ENCODE results near the gene PARP6. TPM values are rescaled to one million over a fixed set of nuclear protein-coding genes. Genes with fewer than 3 reads are reported as not detected.

The PARP6 gene
- total and polyA plus RNA-seq, 7 experiments from 2014 or later = 19.7 to 129 (median 124) TPM

DNA sequence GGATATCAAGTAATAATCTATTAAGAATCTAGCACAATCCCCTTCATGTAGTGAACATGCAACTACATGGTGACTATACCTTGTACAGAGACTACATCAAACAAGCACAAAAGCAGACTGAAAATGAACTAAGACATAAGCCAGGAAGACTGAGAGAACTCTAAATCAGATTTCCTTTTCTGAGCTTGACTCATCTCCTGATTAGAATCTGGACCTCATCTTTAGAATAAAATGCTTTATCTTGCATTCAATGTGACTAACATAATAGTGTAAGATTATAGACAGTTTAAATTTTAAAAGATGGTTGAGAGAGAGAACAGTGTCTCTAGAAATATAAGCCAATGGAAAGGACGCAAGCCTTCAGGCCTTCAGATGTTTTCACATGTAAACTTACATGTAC is 23.8 kb downstream of the PARP6 start:
- intact Hi-C loops (cut with micrococcal nuclease) = no loop called here
- ChIA-PET POLR2A (no interaction called here), CTCF (no interaction called here)
- Mint-ChIP-seq H3K4me3 (no peak overlapping the region), H3K4me1 (peaks cover 0 to 11% (median 0%) of the 10 kb centered on the region in 7 donors), H3K27me3 (no peaks in the 10 kb centered on the region), H3K27ac (peak overlapping the region in 2 of 9 donors; percentile 25 to 44), H3K36me3 (peaks cover 20 to 50% (median 23%) of the 10 kb centered on the region in 5 donors), H3K9me3 (no peaks in the 10 kb centered on the region)
- Histone ChIP-seq H3K36me3 (ENCODE audit: control insufficient read depth in 2 of 3, insufficient read depth in 3 of 3, low read length in 3 of 3) (peaks cover 4 to 61% (median 6%) of the 10 kb centered on the region in 3 experiments), H3K9me3 (ENCODE audit: control insufficient read depth in 2 of 3, low read length in 3 of 3) (no peaks in the 10 kb centered on the region), H3K27ac (ENCODE audit: low read depth, low read length) (no peak overlapping the region), H3K27me3 (ENCODE audit: control insufficient read depth in 2 of 2, insufficient read depth in 2 of 2, low read length in 2 of 2) (no peaks in the 10 kb centered on the region), H3K4me3 (ENCODE audit: low read length) (no peak overlapping the region), H3K4me1 (ENCODE audit: control insufficient read depth in 2 of 2, insufficient read depth in 2 of 2, low read length in 2 of 2) (no peaks in the 10 kb centered on the region)
- ATAC-seq = no peak
- DNase-seq = no peak

DNA sequence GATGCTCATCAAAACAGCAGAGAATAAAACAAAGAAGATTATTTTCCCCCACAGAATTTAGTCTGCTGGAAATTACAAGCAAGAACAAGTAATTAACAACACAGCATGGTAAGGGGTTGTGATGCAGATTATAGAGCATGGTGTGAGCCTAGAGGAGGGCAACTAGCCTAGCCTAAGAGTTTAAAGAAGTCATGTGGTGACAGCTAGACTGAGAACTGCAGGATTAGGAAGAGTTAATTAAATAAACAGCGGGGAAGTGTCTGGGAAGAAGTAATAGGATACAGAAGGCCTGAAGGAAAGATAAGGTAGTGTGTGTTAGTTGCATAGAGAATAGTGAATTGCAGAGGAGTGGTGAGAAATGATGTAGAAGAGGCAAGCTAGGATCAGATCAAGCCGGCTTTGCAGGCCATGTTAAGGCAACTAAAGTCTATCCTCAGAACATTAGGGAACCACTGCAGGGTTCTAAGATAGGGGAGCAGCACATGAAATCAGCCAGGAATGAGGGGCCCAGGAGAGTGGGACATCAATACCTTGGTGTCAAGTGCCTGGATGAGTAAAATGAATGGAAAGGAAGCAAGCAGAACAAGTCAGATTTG is 29.5 kb downstream of the PARP6 start:
- peaks cover 4 to 37% (median 18%) of the 10 kb centered on the region in 5 donors for H3K36me3 Mint-ChIP-seq
- no peaks in the 10 kb centered on the region for H3K9me3 ChIP-seq (ENCODE audit: control insufficient read depth in 2 of 3, low read length in 3 of 3)
- DNase-seq (no peak), ATAC-seq (no peak)
- H3K27ac Mint-ChIP-seq = peak overlapping the region in 6 of 9 donors; percentile 5 to 85 (median 48)
- no peak overlapping the region for H3K4me3 Mint-ChIP-seq
- H3K4me3 ChIP-seq (ENCODE audit: low read length) = no peak overlapping the region
- H3K27me3 Mint-ChIP-seq = no peaks in the 10 kb centered on the region
- POLR2A ChIA-PET = interaction anchor here (1.3 kb wide), 1 partner anchor 30 kb away, joined by 4 read pairs; no protein-coding TSS in a partner anchor
- H3K36me3 ChIP-seq (ENCODE audit: control insufficient read depth in 2 of 3, insufficient read depth in 3 of 3, low read length in 3 of 3) = peaks cover 0 to 49% (median 0%) of the 10 kb centered on the region in 3 experiments
- H3K4me1 ChIP-seq (ENCODE audit: control insufficient read depth in 2 of 2, insufficient read depth in 2 of 2, low read length in 2 of 2) = no peaks in the 10 kb centered on the region
- CTCF ChIA-PET = interaction anchor here (1.3 kb wide), 1 partner anchor 16 kb away, joined by 3 read pairs; no protein-coding TSS in a partner anchor
- peaks cover 0 to 19% (median 0%) of the 10 kb centered on the region in 7 donors for H3K4me1 Mint-ChIP-seq
- no peaks in the 10 kb centered on the region for H3K9me3 Mint-ChIP-seq
- intact Hi-C loops (cut with micrococcal nuclease) = no loop called here
- no peaks in the 10 kb centered on the region for H3K27me3 ChIP-seq (ENCODE audit: control insufficient read depth in 2 of 2, insufficient read depth in 2 of 2, low read length in 2 of 2)
- H3K27ac ChIP-seq (ENCODE audit: low read depth, low read length) = no peak overlapping the region

DNA sequence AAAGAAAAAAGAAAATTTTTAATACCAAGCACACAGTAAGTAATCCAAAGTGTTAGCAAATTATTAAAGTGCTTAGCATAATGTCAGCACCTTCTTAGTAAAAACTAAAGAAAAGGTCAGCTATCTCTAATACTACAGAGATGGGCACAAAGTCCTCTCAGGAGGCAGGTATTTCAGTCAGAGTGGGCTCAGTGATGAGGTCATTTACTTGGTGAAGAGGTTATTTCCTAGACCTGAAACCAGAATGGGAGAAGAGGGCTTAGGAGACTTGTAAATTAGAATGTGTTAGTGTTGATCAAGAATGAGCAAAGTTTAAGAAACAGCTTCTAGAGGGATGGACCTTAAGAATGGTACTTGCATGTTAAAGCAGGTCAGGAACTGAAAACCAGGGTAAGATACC is 32.7 kb downstream of the PARP6 start:
- H3K9me3 Mint-ChIP-seq = no peaks in the 10 kb centered on the region
- CTCF ChIA-PET = interaction anchor here (1.7 kb wide), 1 partner anchor 12 kb away, joined by 7 read pairs; no protein-coding TSS in a partner anchor
- no peak for ATAC-seq
- intact Hi-C loops (cut with micrococcal nuclease) = loop anchor here in 1 of 2 donors (10.0 kb wide), 1 partner anchor 445 kb away; the partner anchor contains the start of genes BBS4 and HIGD2B
- Histone ChIP-seq H3K4me1 (ENCODE audit: control insufficient read depth in 2 of 2, insufficient read depth in 2 of 2, low read length in 2 of 2) (peaks cover 0 to 11% of the 10 kb centered on the region in 2 donors), H3K9me3 (ENCODE audit: control insufficient read depth in 2 of 3, low read length in 3 of 3) (no peaks in the 10 kb centered on the region), H3K36me3 (ENCODE audit: control insufficient read depth in 2 of 3, insufficient read depth in 3 of 3, low read length in 3 of 3) (peaks cover 0 to 49% (median 0%) of the 10 kb centered on the region in 3 experiments), H3K27me3 (ENCODE audit: control insufficient read depth in 2 of 2, insufficient read depth in 2 of 2, low read length in 2 of 2) (no peaks in the 10 kb centered on the region), H3K4me3 (ENCODE audit: low read length) (no peak overlapping the region), H3K27ac (ENCODE audit: low read depth, low read length) (peak overlapping the region; percentile 32)
- H3K27me3 Mint-ChIP-seq = peaks cover 0 to 2% (median 0%) of the 10 kb centered on the region in 5 donors
- DNase-seq = no peak
- H3K27ac Mint-ChIP-seq = peak overlapping the region in 6 of 9 donors; percentile 28 to 82 (median 57)
- peaks cover 0 to 27% (median 12%) of the 10 kb centered on the region in 5 donors for H3K36me3 Mint-ChIP-seq
- peaks cover under 1 to 38% (median 15%) of the 10 kb centered on the region in 7 donors for H3K4me1 Mint-ChIP-seq
- POLR2A ChIA-PET = interaction anchor here (1.5 kb wide), 1 partner anchor 9 kb away, joined by 5 read pairs; the partner anchor contains the start of gene PKM
- H3K4me3 Mint-ChIP-seq = no peak overlapping the region

DNA sequence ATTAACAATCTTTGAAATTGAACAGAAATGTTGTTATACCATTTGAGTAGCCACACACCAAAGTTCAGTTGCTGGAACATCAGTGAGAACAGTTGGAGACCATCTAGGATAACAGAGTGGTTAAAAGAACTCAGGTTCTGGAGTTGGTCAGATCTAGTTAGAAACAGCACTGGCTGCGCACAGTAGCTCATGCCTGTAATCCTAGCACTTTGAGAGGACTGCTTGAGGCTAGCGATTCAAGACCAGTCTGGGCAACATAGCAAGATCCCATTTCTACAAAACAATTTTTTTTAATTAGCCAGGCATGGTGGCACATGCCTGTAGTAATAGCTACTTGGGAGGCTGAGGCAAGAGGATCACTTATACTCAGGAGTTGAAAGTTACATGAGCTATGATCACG is 33.8 kb downstream of the PARP6 start:
- ATAC-seq (no peak), DNase-seq (no peak)
- Mint-ChIP-seq H3K9me3 (no peaks in the 10 kb centered on the region), H3K4me3 (no peak overlapping the region), H3K36me3 (peaks cover 0 to 19% (median 12%) of the 10 kb centered on the region in 5 donors), H3K27me3 (peaks cover 0 to 2% (median 0%) of the 10 kb centered on the region in 5 donors), H3K27ac (no peak overlapping the region), H3K4me1 (peaks cover 8 to 33% (median 20%) of the 10 kb centered on the region in 7 donors)
- Histone ChIP-seq H3K36me3 (ENCODE audit: control insufficient read depth in 2 of 3, insufficient read depth in 3 of 3, low read length in 3 of 3) (peaks cover 0 to 38% (median 0%) of the 10 kb centered on the region in 3 experiments), H3K9me3 (ENCODE audit: control insufficient read depth in 2 of 3, low read length in 3 of 3) (no peaks in the 10 kb centered on the region), H3K4me1 (ENCODE audit: control insufficient read depth in 2 of 2, insufficient read depth in 2 of 2, low read length in 2 of 2) (peaks cover 0 to 11% of the 10 kb centered on the region in 2 donors), H3K4me3 (ENCODE audit: low read length) (no peak overlapping the region), H3K27me3 (ENCODE audit: control insufficient read depth in 2 of 2, insufficient read depth in 2 of 2, low read length in 2 of 2) (no peaks in the 10 kb centered on the region), H3K27ac (ENCODE audit: low read depth, low read length) (no peak overlapping the region)
- POLR2A ChIA-PET = interaction anchor here (0.9 to 1.5 kb wide), 2 partner anchors 8 to 12 kb away, joined by 3 to 5 read pairs; partner anchors contain the start of gene PKM
- CTCF ChIA-PET = interaction anchor here (1.7 kb wide), 1 partner anchor 11 kb away, joined by 7 read pairs; no protein-coding TSS in a partner anchor
- intact Hi-C loops (cut with micrococcal nuclease) = loop anchor here in 1 of 2 donors (10.0 kb wide), 1 partner anchor 446 kb away; the partner anchor contains the start of genes BBS4 and HIGD2B

DNA sequence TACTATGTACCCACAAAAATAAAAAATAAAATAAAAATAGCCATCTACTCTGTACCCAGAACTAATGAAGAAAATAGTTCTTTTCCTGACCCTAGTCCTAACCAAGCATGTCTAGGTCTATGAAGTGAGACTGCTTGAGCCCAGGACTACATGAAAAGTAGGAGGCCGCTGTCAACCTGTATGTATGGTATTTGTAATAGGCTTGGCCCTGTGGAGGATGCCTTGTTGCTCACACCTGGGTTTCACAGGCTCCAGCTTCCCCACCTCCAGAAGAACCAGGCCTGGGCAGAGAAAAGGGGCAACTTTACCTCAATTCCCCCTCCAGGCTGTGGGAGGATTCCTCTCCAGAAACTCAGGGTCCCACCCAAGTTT is 34.5 kb downstream of the PARP6 start:
- no peaks in the 10 kb centered on the region for H3K9me3 ChIP-seq (ENCODE audit: control insufficient read depth in 2 of 3, low read length in 3 of 3)
- Mint-ChIP-seq H3K4me1 (peaks cover 10 to 32% (median 23%) of the 10 kb centered on the region in 7 donors), H3K27ac (peak overlapping the region in 3 of 9 donors; percentile 62 to 90 (median 67)), H3K9me3 (no peaks in the 10 kb centered on the region), H3K36me3 (peaks cover 0 to 16% (median 11%) of the 10 kb centered on the region in 5 donors), H3K4me3 (peak overlapping the region in 1 of 10 donors; percentile 78), H3K27me3 (peaks cover 0 to 2% (median 0%) of the 10 kb centered on the region in 5 donors)
- DNase-seq = no peak
- H3K4me3 ChIP-seq (ENCODE audit: low read length) = no peak overlapping the region
- CTCF ChIA-PET = no interaction called here
- POLR2A ChIA-PET = interaction anchor here (0.9 kb wide), 1 partner anchor 11 kb away, joined by 3 read pairs; no protein-coding TSS in a partner anchor
- intact Hi-C loops (cut with micrococcal nuclease) = loop anchor here in 1 of 2 donors (10.0 kb wide), 1 partner anchor 447 kb away; the partner anchor contains the start of genes BBS4 and HIGD2B
- H3K27me3 ChIP-seq (ENCODE audit: control insufficient read depth in 2 of 2, insufficient read depth in 2 of 2, low read length in 2 of 2) = no peaks in the 10 kb centered on the region
- peaks cover 0 to 31% (median 0%) of the 10 kb centered on the region in 3 experiments for H3K36me3 ChIP-seq (ENCODE audit: control insufficient read depth in 2 of 3, insufficient read depth in 3 of 3, low read length in 3 of 3)
- no peak for ATAC-seq
- no peak overlapping the region for H3K27ac ChIP-seq (ENCODE audit: low read depth, low read length)
- peaks cover 3 to 11% of the 10 kb centered on the region in 2 donors for H3K4me1 ChIP-seq (ENCODE audit: control insufficient read depth in 2 of 2, insufficient read depth in 2 of 2, low read length in 2 of 2)

DNA sequence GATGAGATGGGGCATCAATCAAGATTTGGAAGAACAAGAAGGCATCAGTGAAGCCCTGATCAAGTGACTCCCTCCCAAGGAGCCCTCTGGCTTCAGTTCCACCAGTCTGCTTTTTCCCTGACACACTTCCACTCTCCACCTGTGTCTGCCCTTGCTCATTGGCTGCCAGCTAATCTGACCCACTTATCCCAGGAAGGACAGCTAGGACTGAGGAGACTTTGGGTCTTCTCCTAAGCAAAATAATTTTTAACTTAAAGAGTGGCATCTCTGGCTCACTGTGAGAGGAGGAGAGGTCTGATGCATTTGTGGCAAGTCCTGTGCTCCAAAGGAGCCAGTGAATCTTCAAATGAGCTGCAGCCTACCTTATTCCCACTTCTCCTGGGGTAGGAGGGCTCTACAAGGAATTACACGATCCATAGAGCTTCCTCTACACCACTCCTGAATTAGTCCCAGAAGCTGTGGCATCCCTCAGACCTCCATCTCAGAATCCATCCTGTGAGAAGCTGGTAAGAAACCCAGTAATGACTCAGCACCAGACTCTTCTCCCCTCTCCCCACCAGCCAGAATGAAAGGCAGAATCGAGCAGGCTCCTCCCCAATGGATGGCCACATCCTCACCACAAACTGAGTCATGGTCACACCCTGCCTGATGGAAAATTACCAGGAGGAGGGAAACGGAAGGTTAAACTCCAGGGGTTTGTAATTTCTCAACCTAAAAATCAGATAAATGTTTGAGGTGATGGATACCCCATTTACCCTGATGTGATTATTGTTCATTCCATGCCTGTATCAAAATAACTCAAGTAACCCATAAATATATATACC is 35.1 kb downstream of the PARP6 start:
- H3K4me3 ChIP-seq (ENCODE audit: low read length) = no peak overlapping the region
- peak overlapping the region in 1 of 10 donors; percentile 78 for H3K4me3 Mint-ChIP-seq
- peaks cover 9 to 15% of the 10 kb centered on the region in 2 donors for H3K4me1 ChIP-seq (ENCODE audit: control insufficient read depth in 2 of 2, insufficient read depth in 2 of 2, low read length in 2 of 2)
- peaks cover 0 to 16% (median 8%) of the 10 kb centered on the region in 5 donors for H3K36me3 Mint-ChIP-seq
- H3K36me3 ChIP-seq (ENCODE audit: control insufficient read depth in 2 of 3, insufficient read depth in 3 of 3, low read length in 3 of 3) = peaks cover 0 to 25% (median 0%) of the 10 kb centered on the region in 3 experiments
- H3K27ac Mint-ChIP-seq = peak overlapping the region in 5 of 9 donors; percentile 1 to 90 (median 62)
- CTCF ChIA-PET = no interaction called here
- H3K9me3 ChIP-seq (ENCODE audit: control insufficient read depth in 2 of 3, low read length in 3 of 3) = no peaks in the 10 kb centered on the region
- H3K9me3 Mint-ChIP-seq = no peaks in the 10 kb centered on the region
- H3K27ac ChIP-seq (ENCODE audit: low read depth, low read length) = no peak overlapping the region
- DNase-seq (peak in 2 of 9 donors; percentile 11 to 78), ATAC-seq (peak; percentile 90)
- H3K27me3 Mint-ChIP-seq = peaks cover 0 to 2% (median 0%) of the 10 kb centered on the region in 5 donors
- H3K4me1 Mint-ChIP-seq = peaks cover 16 to 37% (median 29%) of the 10 kb centered on the region in 7 donors
- intact Hi-C loops (cut with micrococcal nuclease) = loop anchor here in 1 of 2 donors (10.0 kb wide), 1 partner anchor 448 kb away; the partner anchor contains the start of genes BBS4 and HIGD2B
- no peaks in the 10 kb centered on the region for H3K27me3 ChIP-seq (ENCODE audit: control insufficient read depth in 2 of 2, insufficient read depth in 2 of 2, low read length in 2 of 2)
- POLR2A ChIA-PET = interaction anchor here (0.6 kb wide), 1 partner anchor 14 kb away, joined by 4 read pairs; no protein-coding TSS in a partner anchor

Measured in naive thymus-derived CD4-positive, alpha-beta T cell (primary cell).